GM12878 (cell line): Measurements from ENCODE around the gene GALNTL6. TPM values are rescaled to one million over a fixed set of nuclear protein-coding genes. Genes with fewer than 3 reads are reported as not detected.
"Not testable (repeated sequence)": the region's sequence is repeated elsewhere in the genome, so short reads cannot be mapped to it uniquely, and the experiment has no call there.

Experiments used
- ATAC-seq: fragments of 200-7000 bp; cut with Tn5 transposase; 3 replicates; pipeline ENCODE4 v1.9.1; 2020; ENCODE audit warnings: mild to moderate bottlenecking, moderate library complexity
- BruUV-seq: library from RNA; stranded (reverse); fragments of 400-500 nt; replicated peaks from 2 replicates; lab custom pipeline; 2021; lab: Mats Ljungman, UMichigan
- CTCF ChIA-PET: fragments of 300-600 bp; sonication (Branson Sonifier 250); formaldehyde crosslinking; extraction: SDS; loops from one replicate; lab custom pipeline; 2021; ENCODE audit warnings: inconsistent platforms; lab: Yijun Ruan, JAX
- POLR2A ChIA-PET: fragments of 350-600 bp; formaldehyde crosslinking; extraction: SDS; loops from one replicate; lab custom pipeline; 2021; ENCODE audit warnings: inconsistent platforms; lab: Charles Lee
- RAD21 ChIA-PET: fragments of 300-600 bp; sonication (Branson Sonifier 250); formaldehyde crosslinking; loops from one replicate; lab custom pipeline; 2023; ENCODE audit warnings: antibody characterized with exemption; ENCODE audit not compliant: unreplicated experiment; lab: Charles Lee
- SMC1A ChIA-PET: fragments of 300-600 bp; sonication (Branson Sonifier 250); formaldehyde crosslinking; loops from one replicate; lab custom pipeline; 2023; ENCODE audit not compliant: unreplicated experiment, uncharacterized antibody; lab: Charles Lee
- DNase-seq: peaks from one replicate; pipeline ENCODE4 v3.0.0-alpha.2; 2011; ENCODE audit warnings: low read depth, low spot score
- FAIRE-seq: peaks from 3 replicates; lab custom pipeline; 2011; peaks lifted over from hg19 to GRCh38; lab: Jason Lieb, UNC
- H2AFZ ChIP-seq: 2 replicates; pipeline ENCODE4 v1.6.0; 2011; ENCODE audit warnings: low read depth, low read length, control low read depth; ENCODE audit not compliant: control insufficient read depth
- H3K27ac ChIP-seq: 2 replicates; pipeline ENCODE4 v1.5.1; 2011; ENCODE audit warnings: control low read depth; ENCODE audit not compliant: control insufficient read depth, insufficient read depth
- H3K27me3 ChIP-seq, 2 experiments: replicated peaks in 1 of 2; 2 replicates each; pipeline versions ENCODE4 v1.6.0 to v1.6.1; 2011; ENCODE audit warnings: low read length in 1 of 2; ENCODE audit not compliant: control insufficient read depth in 2 of 2, insufficient read depth in 2 of 2
- H3K36me3 ChIP-seq, 2 experiments: 2 replicates each; pipeline ENCODE4 v1.5.1; 2011; ENCODE audit warnings: low read length in 1 of 2; ENCODE audit not compliant: control insufficient read depth in 2 of 2, insufficient read depth in 2 of 2
- H3K4me1 ChIP-seq: 2 replicates; pipeline ENCODE4 v1.6.1; 2011; ENCODE audit warnings: mild to moderate bottlenecking, low read length, moderate library complexity, mixed read lengths; ENCODE audit not compliant: control insufficient read depth, insufficient read depth
- H3K4me2 ChIP-seq: 2 replicates; pipeline ENCODE4 v1.6.0; 2011; ENCODE audit warnings: control low read depth; ENCODE audit not compliant: control insufficient read depth, insufficient read depth
- H3K4me3 ChIP-seq: fragments of 200-600 bp; sonication (generic); 2 replicates; pipeline ENCODE4 v1.5.1; 2016
- H3K79me2 ChIP-seq: 2 replicates; pipeline ENCODE4 v1.6.0; 2011; ENCODE audit warnings: low read length; ENCODE audit not compliant: control insufficient read depth, insufficient read depth
- H3K9ac ChIP-seq: 2 replicates; pipeline ENCODE4 v1.8.0; 2011; ENCODE audit warnings: low read length, control low read depth, mixed read lengths; ENCODE audit not compliant: control insufficient read depth, insufficient read depth
- H3K9me3 ChIP-seq: replicated peaks from 3 replicates; pipeline ENCODE4 v1.5.1; 2011; ENCODE audit warnings: mild to moderate bottlenecking, low read length; ENCODE audit not compliant: control insufficient read depth, insufficient read depth
- H4K20me1 ChIP-seq: 2 replicates; pipeline ENCODE4 v1.6.0; 2011; ENCODE audit not compliant: control insufficient read depth, insufficient read depth
- NFYB ChIP-seq: IDR thresholded peaks from 2 replicates; pipeline ENCODE4 v1.6.1; 2011; ENCODE audit warnings: low read depth, mild to moderate bottlenecking, low read length, improper control_type of control experiment, moderate library complexity; ENCODE audit not compliant: insufficient read depth
- PAX5 ChIP-seq: IDR thresholded peaks from 2 replicates; pipeline ENCODE4 v1.6.1; 2011; ENCODE audit warnings: low read depth, low read length, borderline replicate concordance
- PML ChIP-seq: IDR thresholded peaks from 2 replicates; pipeline ENCODE4 v1.6.1; 2012; ENCODE audit warnings: low read length, inconsistent platforms
- POLR2A ChIP-seq: IDR thresholded peaks from 2 replicates; pipeline ENCODE4 v1.6.1; 2011; ENCODE audit warnings: low read depth, mild to moderate bottlenecking, low read length
- SMAD5 ChIP-seq: IDR thresholded peaks from 2 replicates; pipeline ENCODE4 v1.6.1; 2016; ENCODE audit warnings: antibody characterized with exemption, low read depth
- SMC3 ChIP-seq: IDR thresholded peaks from 2 replicates; pipeline ENCODE4 v1.6.1; 2011; ENCODE audit warnings: low read length, improper control_type of control experiment, borderline replicate concordance
- SREBF1 ChIP-seq: IDR thresholded peaks from 2 replicates; pipeline ENCODE4 v1.6.1; 2012; ENCODE audit warnings: mild to moderate bottlenecking, low read length
- STAT1 ChIP-seq: fragments of 450-650 bp; conservative IDR thresholded peaks from 2 replicates; pipeline ENCODE4 v1.6.1; 2014; ENCODE audit warnings: antibody characterized with exemption, mild to moderate bottlenecking
- ZNF217 ChIP-seq: fragments of 450-650 bp; IDR thresholded peaks from 2 replicates; pipeline ENCODE4 v1.6.1; 2017; ENCODE audit warnings: antibody characterized with exemption, mild to moderate bottlenecking
- WGBS: methylation state at CpG from one replicate; pipeline ENCODE4 v1.1.6; 2016; ENCODE audit warnings: low lambda C conversion rate; ENCODE audit not compliant: insufficient replicate concordance, insufficient coverage; ENCODE audit errors: missing lambda C conversion rate; 5-methylcytosine and 5-hydroxymethylcytosine counted together
- in situ Hi-C: fragments of 300-500 bp; cut with MboI; formaldehyde crosslinking; loops from 9 replicates; pipeline ENCODE4 v1.14.3; 2018; ENCODE audit warnings: mixed read lengths
- intact Hi-C: fragments of 100-400 bp; cut with micrococcal nuclease; formaldehyde crosslinking; loops from one replicate; pipeline ENCODE4 v1.14.2; 2022; ENCODE audit not compliant: unreplicated experiment
- polyA plus RNA-seq, 11 experiments: library from polyadenylated mRNA; depleted of rRNA in 4 of 11; unstranded in 6 of 11; stranded (reverse) in 5 of 11; fragments of >200 nt; fragmentation: Nextera tagmentation in 4 of 11; fragmentation: Illumina TruSeq in 1 of 11; extraction: Ambion mirVana in 4 of 11; extraction: Trizol in 1 of 11; gene quantifications; 1 replicate in 1 of 11; 2 replicates in 10 of 11; pipeline versions ENCODE4 v1.2.1 to v1.2.3, GENCODE V29; 2011 to 2016; ENCODE audit warnings: inconsistent platforms in 2 of 11, missing spikeins in 2 of 11, low read depth in 1 of 11
- total RNA-seq, 4 experiments: library from RNA; depleted of rRNA in 3 of 4; stranded (reverse); fragments of >200 nt in 3 of 4; fragmentation: Illumina TruSeq in 1 of 4; extraction: Trizol in 1 of 4; gene quantifications; 2 replicates each; pipeline versions ENCODE4 v1.2.1 to v1.2.3, GENCODE V29; 2013 to 2021
- TF ChIP-seq, protein P1 (sequence below): fragments of 450-650 bp; IDR thresholded peaks from 2 replicates; pipeline ENCODE4 v1.6.1; 2016; ENCODE audit warnings: mild to moderate bottlenecking, moderate library complexity, borderline replicate concordance
- TF ChIP-seq, protein P2 (sequence below): fragments of 450-650 bp; IDR thresholded peaks from 2 replicates; pipeline ENCODE4 v1.6.1; 2017; ENCODE audit warnings: low read depth, mild to moderate bottlenecking, moderate library complexity
- TF ChIP-seq, protein P3 (sequence below): IDR thresholded peaks from 2 replicates; pipeline ENCODE4 v1.6.1; 2011; ENCODE audit warnings: low read depth, mild to moderate bottlenecking, low read length, moderate library complexity, borderline replicate concordance; ENCODE audit errors: extremely low read depth

Gene GALNTL6
- total and polyA plus RNA-seq, 10 of the 15 experiments (the other 5 are each of a cell fraction or from before 2014, with no cell fraction given), result 0.01 to 0.29 TPM; not detected in 8

DNA sequence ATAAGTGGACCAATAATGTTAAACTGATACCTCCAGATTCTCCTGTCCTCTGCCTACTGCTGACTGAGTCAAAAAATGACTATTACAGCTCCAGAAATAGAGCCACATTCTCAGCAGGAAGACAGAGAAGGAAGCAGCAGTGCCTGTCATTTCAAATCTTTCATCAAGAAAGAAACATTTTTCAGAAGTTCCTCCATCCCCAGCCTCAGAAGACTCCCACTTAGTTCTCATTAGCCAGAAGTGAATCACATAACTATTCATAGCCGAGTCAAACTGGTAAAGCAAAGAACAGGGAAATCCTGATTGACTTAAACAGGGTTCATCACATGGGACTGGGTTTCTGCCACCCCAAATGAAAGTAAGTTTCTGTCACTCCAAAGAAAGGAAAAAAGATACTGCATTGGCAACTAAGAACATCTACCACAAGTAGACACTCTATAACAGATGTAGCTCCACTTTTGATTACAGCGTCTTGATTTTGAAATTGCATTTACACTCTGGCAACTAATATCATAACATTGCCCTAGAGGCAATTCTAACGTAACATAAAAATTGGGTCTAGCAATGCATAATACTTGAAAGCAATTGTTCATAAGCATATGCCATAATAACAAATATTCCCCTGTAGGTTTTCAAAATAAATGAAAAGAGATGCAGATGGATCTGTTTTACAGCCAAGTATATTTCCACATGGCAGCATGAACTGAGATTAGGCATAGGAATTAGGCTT is 599.8 kb downstream of the GALNTL6 start (continued):
- TF ChIP-seq, protein P1, sequence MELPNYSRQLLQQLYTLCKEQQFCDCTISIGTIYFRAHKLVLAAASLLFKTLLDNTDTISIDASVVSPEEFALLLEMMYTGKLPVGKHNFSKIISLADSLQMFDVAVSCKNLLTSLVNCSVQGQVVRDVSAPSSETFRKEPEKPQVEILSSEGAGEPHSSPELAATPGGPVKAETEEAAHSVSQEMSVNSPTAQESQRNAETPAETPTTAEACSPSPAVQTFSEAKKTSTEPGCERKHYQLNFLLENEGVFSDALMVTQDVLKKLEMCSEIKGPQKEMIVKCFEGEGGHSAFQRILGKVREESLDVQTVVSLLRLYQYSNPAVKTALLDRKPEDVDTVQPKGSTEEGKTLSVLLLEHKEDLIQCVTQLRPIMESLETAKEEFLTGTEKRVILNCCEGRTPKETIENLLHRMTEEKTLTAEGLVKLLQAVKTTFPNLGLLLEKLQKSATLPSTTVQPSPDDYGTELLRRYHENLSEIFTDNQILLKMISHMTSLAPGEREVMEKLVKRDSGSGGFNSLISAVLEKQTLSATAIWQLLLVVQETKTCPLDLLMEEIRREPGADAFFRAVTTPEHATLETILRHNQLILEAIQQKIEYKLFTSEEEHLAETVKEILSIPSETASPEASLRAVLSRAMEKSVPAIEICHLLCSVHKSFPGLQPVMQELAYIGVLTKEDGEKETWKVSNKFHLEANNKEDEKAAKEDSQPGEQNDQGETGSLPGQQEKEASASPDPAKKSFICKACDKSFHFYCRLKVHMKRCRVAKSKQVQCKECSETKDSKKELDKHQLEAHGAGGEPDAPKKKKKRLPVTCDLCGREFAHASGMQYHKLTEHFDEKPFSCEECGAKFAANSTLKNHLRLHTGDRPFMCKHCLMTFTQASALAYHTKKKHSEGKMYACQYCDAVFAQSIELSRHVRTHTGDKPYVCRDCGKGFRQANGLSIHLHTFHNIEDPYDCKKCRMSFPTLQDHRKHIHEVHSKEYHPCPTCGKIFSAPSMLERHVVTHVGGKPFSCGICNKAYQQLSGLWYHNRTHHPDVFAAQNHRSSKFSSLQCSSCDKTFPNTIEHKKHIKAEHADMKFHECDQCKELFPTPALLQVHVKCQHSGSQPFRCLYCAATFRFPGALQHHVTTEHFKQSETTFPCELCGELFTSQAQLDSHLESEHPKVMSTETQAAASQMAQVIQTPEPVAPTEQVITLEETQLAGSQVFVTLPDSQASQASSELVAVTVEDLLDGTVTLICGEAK, result no peak
- TF ChIP-seq SMAD5, result no peak
- TF ChIP-seq NFYB, result no peak
- TF ChIP-seq ZNF217, result no peak
- TF ChIP-seq PAX5, result no peak
- TF ChIP-seq SMC3, result no peak
- TF ChIP-seq SREBF1, result no peak
- TF ChIP-seq, protein P2, sequence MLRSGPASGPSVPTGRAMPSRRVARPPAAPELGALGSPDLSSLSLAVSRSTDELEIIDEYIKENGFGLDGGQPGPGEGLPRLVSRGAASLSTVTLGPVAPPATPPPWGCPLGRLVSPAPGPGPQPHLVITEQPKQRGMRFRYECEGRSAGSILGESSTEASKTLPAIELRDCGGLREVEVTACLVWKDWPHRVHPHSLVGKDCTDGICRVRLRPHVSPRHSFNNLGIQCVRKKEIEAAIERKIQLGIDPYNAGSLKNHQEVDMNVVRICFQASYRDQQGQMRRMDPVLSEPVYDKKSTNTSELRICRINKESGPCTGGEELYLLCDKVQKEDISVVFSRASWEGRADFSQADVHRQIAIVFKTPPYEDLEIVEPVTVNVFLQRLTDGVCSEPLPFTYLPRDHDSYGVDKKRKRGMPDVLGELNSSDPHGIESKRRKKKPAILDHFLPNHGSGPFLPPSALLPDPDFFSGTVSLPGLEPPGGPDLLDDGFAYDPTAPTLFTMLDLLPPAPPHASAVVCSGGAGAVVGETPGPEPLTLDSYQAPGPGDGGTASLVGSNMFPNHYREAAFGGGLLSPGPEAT, result no peak
- TF ChIP-seq, protein P3, sequence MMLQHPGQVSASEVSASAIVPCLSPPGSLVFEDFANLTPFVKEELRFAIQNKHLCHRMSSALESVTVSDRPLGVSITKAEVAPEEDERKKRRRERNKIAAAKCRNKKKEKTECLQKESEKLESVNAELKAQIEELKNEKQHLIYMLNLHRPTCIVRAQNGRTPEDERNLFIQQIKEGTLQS, result no peak
- TF ChIP-seq POLR2A, result no peak
- TF ChIP-seq STAT1, result no peak
- TF ChIP-seq PML, result no peak

DNA sequence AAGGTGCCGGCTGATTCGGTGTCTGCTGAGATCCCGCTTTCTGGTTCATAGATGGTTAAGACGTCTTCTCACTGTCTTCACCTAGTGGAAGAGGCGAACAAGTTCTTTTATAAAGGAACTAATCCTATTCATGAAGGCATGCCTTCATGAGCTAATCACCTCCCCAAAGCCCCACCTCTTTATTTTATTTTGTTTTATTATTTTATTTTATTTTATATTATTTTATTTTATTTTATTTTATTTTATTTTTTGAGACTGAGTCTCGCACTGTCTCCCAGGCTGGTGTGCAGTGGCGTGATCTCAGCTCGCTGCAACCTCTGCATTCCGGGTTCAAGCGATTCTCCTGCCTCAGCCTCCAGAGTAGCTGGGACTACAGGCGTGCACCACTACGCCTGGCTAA is 615.8 kb downstream of the GALNTL6 start:
- SMC1A ChIA-PET, H3K4me3 ChIP-seq, H3K4me1 ChIP-seq, H3K9ac ChIP-seq, DNase-seq, intact Hi-C loops, H3K27ac ChIP-seq, in situ Hi-C loops, POLR2A ChIA-PET, H3K79me2 ChIP-seq, CTCF ChIA-PET, RAD21 ChIA-PET, H4K20me1 ChIP-seq, H3K27me3 ChIP-seq, ATAC-seq, BruUV-seq, H3K36me3 ChIP-seq, H3K4me2 ChIP-seq, H3K9me3 ChIP-seq, FAIRE-seq, H2AFZ ChIP-seq: not testable (repeated sequence)
- WGBS, result 58% methylated on average over 12 of the region's 12 CpGs
